Astrocyte (in vitro differentiated cells and primary cell): ENCODE data around the gene ADGRL1. TPM values are rescaled to one million over a fixed set of nuclear protein-coding genes. Genes with fewer than 3 reads are reported as not detected.

Experiments used
- DNase-seq: peaks from one replicate; pipeline ENCODE4 v3.0.0-alpha.2; 2010; ENCODE audit warnings: low read depth
- FAIRE-seq: peaks from 2 replicates; lab custom pipeline; 2011; peaks lifted over from hg19 to GRCh38; lab: Jason Lieb, UNC
- H2AFZ ChIP-seq: 2 replicates; pipeline ENCODE4 v1.6.0; 2012; ENCODE audit warnings: low read depth, low read length, inconsistent platforms
- H3K27ac ChIP-seq: 2 replicates; pipeline ENCODE4 v1.5.1; 2011; ENCODE audit warnings: low read depth, low read length, inconsistent platforms
- H3K27me3 ChIP-seq: 2 replicates; pipeline ENCODE4 v1.6.0; 2011; ENCODE audit warnings: low read length, inconsistent platforms; ENCODE audit not compliant: insufficient read depth
- H3K36me3 ChIP-seq: 2 replicates; pipeline ENCODE4 v1.5.1; 2011; ENCODE audit warnings: low read length, inconsistent platforms; ENCODE audit not compliant: insufficient read depth
- H3K4me1 ChIP-seq: 2 replicates; pipeline ENCODE4 v1.5.1; 2011; ENCODE audit warnings: low read length, inconsistent platforms; ENCODE audit not compliant: insufficient read depth
- H3K4me2 ChIP-seq: 2 replicates; pipeline ENCODE4 v1.6.0; 2012; ENCODE audit warnings: low read length, inconsistent platforms
- H3K4me3 ChIP-seq: 2 replicates; pipeline ENCODE4 v1.5.1; 2011; ENCODE audit warnings: low read depth, mild to moderate bottlenecking, low read length, inconsistent platforms; ENCODE audit not compliant: insufficient read depth
- H3K79me2 ChIP-seq: 2 replicates; pipeline ENCODE4 v1.6.0; 2012; ENCODE audit warnings: mild to moderate bottlenecking, low read length, inconsistent platforms; ENCODE audit not compliant: insufficient read depth
- H3K9ac ChIP-seq: 2 replicates; pipeline ENCODE4 v1.6.0; 2012; ENCODE audit warnings: mild to moderate bottlenecking, low read length, inconsistent platforms
- H3K9me3 ChIP-seq: 2 replicates; pipeline ENCODE4 v1.5.1; 2012; ENCODE audit warnings: low read depth, mild to moderate bottlenecking, low read length, inconsistent platforms; ENCODE audit not compliant: insufficient read depth
- H4K20me1 ChIP-seq: 2 replicates; pipeline ENCODE4 v1.6.0; 2012; ENCODE audit warnings: low read length, inconsistent platforms; ENCODE audit not compliant: insufficient read depth
- H3K27ac Mint-ChIP-seq: one replicate; pipeline ENCODE4 v1.8.0; 2021; ENCODE audit warnings: mild to moderate bottlenecking, mixed read lengths; ENCODE audit not compliant: unreplicated experiment
- H3K27me3 Mint-ChIP-seq: one replicate; pipeline ENCODE4 v1.8.0; 2021; ENCODE audit warnings: low read depth, mixed read lengths; ENCODE audit not compliant: unreplicated experiment
- H3K36me3 Mint-ChIP-seq: one replicate; pipeline ENCODE4 v1.8.0; 2021; ENCODE audit warnings: low read depth, mixed read lengths; ENCODE audit not compliant: unreplicated experiment
- H3K4me1 Mint-ChIP-seq: one replicate; pipeline ENCODE4 v1.8.0; 2021; ENCODE audit warnings: low read depth, mixed read lengths; ENCODE audit not compliant: unreplicated experiment
- H3K4me3 Mint-ChIP-seq: one replicate; pipeline ENCODE4 v1.8.0; 2021; ENCODE audit warnings: mild to moderate bottlenecking, moderate library complexity, mixed read lengths; ENCODE audit not compliant: unreplicated experiment
- H3K9me3 Mint-ChIP-seq: one replicate; pipeline ENCODE4 v1.8.0; 2021; ENCODE audit warnings: mild to moderate bottlenecking, mixed read lengths; ENCODE audit not compliant: unreplicated experiment
- CTCF ChIP-seq: IDR thresholded peaks from 2 replicates; pipeline ENCODE4 v1.5.1; 2011; ENCODE audit warnings: low read depth, mild to moderate bottlenecking, inconsistent platforms, low read length, moderate library complexity; ENCODE audit not compliant: insufficient read depth
- EZH2 ChIP-seq: IDR thresholded peaks from 2 replicates; pipeline ENCODE4 v1.6.1; 2012; ENCODE audit warnings: mild to moderate bottlenecking, low read length, inconsistent platforms; ENCODE audit not compliant: insufficient read depth
- total RNA-seq: library from RNA; stranded (reverse); gene quantifications from 2 replicates; pipeline ENCODE4 v1.2.1, GENCODE V29; 2021

Gene ADGRL1
- total RNA-seq, 1 donor from 2014 or later, result 40.9 TPM

GRCh38 chr19:14166999-14167575 lies 38.9 kb downstream of the ADGRL1 start:
- Histone ChIP-seq H3K27ac (no peak overlapping the region), H3K36me3 (no peaks in the 10 kb centered on the region), H3K27me3 (no peaks in the 10 kb centered on the region), H3K4me3 (no peak overlapping the region), H3K9ac (no peak overlapping the region), H2AFZ (no peak overlapping the region), H3K9me3 (no peaks in the 10 kb centered on the region), H3K4me1 (no peaks in the 10 kb centered on the region), H3K79me2 (no peaks in the 10 kb centered on the region), H4K20me1 (no peaks in the 10 kb centered on the region), H3K4me2 (no peak overlapping the region)
- no peak overlapping the region for H3K27ac Mint-ChIP-seq
- peaks cover 23% of the 10 kb centered on the region for H3K36me3 Mint-ChIP-seq
- H3K4me1 Mint-ChIP-seq, result peaks cover 3% of the 10 kb centered on the region
- H3K9me3 Mint-ChIP-seq, result no peaks in the 10 kb centered on the region
- no peak overlapping the region for H3K4me3 Mint-ChIP-seq
- TF ChIP-seq EZH2 (no peak), CTCF (no peak)
- no peaks in the 10 kb centered on the region for H3K27me3 Mint-ChIP-seq
- DNase-seq (no peak), FAIRE-seq (no peak)

DNA sequence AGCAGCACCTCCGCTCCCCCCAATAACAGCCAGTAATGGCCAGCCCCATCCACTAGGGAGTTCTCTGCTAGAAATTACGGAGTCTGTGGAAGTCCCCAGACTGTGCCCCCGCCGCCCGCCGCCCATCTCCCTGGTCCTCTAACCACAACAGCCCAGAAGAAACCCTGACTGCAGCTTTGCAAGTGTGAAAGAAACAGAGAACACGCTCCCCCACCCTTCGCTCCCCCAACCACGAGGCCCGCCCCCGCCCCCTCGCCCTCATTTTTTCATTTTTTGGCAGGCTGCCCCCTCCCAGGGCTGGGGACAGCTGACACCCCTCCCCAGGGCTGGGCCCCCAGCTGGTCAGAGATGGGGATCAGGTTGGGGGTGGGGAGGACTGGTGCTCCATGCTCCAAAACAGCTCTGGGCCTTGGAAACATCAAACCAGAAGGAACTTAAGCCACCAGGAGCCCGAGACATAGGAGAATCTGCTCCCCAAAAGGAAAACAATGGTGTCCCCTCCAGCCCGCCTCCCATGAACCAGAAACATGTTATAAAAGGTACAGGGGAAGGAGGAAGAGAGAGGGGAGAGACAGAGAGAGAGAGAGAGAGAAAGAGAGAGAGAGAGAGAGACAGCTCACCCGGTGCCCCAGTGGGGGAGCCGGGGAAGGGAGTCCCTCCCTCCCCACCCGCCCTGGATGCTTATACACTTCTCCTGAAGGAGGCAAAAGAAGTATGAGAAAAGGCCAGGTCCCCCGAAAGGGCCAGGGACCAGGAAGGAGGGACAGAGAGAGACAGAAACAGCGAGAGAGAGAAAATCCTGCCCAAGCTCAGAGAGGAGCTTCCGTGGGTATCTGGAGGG lies 39.8 kb downstream of the ADGRL1 start:
- Histone ChIP-seq H3K27ac (no peak overlapping the region), H3K9me3 (no peaks in the 10 kb centered on the region), H2AFZ (no peak overlapping the region), H3K9ac (no peak overlapping the region), H3K27me3 (no peaks in the 10 kb centered on the region), H3K4me3 (no peak overlapping the region), H3K4me1 (no peaks in the 10 kb centered on the region), H3K79me2 (no peaks in the 10 kb centered on the region), H4K20me1 (no peaks in the 10 kb centered on the region), H3K36me3 (no peaks in the 10 kb centered on the region), H3K4me2 (no peak overlapping the region)
- no peak overlapping the region for H3K4me3 Mint-ChIP-seq
- peaks cover 3% of the 10 kb centered on the region for H3K4me1 Mint-ChIP-seq
- H3K9me3 Mint-ChIP-seq, result no peaks in the 10 kb centered on the region
- peaks cover 16% of the 10 kb centered on the region for H3K36me3 Mint-ChIP-seq
- no peak for TF ChIP-seq EZH2
- no peak for TF ChIP-seq CTCF
- FAIRE-seq (no peak), DNase-seq (no peak)
- H3K27me3 Mint-ChIP-seq, result no peaks in the 10 kb centered on the region
- H3K27ac Mint-ChIP-seq, result no peak overlapping the region
